ENCODE measurements around the gene ANTKMT. TPM values are rescaled to one million over a fixed set of nuclear protein-coding genes. Genes with fewer than 3 reads are reported as not detected.

Gene ANTKMT
- total RNA-seq, 1 donor from 2014 or later = 35.0 TPM

DNA sequence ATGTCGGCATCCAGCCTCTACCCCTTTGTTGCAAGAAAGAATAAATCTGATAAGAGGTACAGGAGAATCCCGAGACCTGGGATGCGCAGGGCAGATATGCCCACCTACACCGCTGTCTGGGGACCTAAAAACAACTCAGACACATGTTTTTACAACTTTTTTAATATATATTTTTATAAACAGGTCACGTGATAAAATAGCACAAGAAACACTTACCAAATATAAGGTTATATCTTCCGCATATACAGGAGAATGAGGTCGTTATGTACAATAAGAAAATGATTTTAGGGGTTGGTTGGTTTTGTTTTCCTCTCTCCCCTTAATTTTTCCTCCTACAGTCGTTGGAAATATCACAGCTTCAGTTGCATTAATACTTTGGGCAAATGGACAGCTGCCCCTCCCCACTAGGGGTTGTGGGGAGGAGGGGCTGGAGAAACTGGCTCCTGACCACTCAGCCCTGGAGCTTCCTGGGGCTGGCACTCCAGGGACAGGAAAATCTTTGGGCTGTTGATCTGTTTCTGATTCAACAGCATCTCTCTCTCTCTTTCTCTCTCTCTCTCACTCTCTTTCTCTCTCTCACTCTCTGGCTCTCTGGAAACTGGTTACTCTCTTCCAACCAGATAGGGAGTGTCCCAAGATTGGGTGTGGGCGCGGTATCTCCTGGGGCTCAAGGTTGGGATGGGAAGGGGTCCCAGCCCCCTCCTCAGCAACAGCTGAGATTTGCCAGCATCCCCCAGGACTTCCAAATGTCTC is 28.4 kb upstream of the ANTKMT start:
- TF ChIP-seq, protein P1, sequence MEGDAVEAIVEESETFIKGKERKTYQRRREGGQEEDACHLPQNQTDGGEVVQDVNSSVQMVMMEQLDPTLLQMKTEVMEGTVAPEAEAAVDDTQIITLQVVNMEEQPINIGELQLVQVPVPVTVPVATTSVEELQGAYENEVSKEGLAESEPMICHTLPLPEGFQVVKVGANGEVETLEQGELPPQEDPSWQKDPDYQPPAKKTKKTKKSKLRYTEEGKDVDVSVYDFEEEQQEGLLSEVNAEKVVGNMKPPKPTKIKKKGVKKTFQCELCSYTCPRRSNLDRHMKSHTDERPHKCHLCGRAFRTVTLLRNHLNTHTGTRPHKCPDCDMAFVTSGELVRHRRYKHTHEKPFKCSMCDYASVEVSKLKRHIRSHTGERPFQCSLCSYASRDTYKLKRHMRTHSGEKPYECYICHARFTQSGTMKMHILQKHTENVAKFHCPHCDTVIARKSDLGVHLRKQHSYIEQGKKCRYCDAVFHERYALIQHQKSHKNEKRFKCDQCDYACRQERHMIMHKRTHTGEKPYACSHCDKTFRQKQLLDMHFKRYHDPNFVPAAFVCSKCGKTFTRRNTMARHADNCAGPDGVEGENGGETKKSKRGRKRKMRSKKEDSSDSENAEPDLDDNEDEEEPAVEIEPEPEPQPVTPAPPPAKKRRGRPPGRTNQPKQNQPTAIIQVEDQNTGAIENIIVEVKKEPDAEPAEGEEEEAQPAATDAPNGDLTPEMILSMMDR (IDR thresholded peaks at IDR 0.05; ENCODE audit: insufficient read depth, low read length, severe bottlenecking) = no peak
- no peak for FAIRE-seq
- H3K27me3 ChIP-seq (ENCODE audit: control insufficient read depth, insufficient read depth, low read length) = peaks cover 3% of the 10 kb centered on the region
- DNase-seq (ENCODE audit: low read depth) = no peak
- no peak overlapping the region for H3K4me3 ChIP-seq (ENCODE audit: low read depth, low read length)
- H3K36me3 ChIP-seq (ENCODE audit: control insufficient read depth, insufficient read depth, low read length) = peaks cover 2% of the 10 kb centered on the region

DNA sequence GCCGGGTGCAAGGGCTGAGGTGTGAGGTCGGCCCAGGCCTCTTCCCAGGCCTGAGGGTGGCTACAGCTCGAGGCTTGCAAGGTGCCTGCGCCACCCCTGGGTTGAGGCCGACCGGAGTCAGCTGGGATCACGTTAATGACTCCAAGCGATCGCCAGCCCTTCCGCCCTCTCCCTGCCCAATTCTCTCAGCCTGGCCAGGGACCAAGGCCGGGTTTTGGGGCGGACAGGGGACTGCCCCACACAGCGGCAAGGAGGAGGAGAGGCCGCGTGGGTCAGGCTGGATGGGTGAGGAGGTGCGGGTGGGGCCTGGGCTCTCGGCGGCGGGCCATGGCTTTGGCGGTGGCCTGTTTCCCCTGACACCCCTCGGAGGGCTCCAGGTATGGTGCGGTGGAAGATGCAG is 27.6 kb upstream of the ANTKMT start:
- H3K4me3 ChIP-seq (ENCODE audit: low read depth, low read length) = no peak overlapping the region
- FAIRE-seq (no peak), DNase-seq (ENCODE audit: low read depth) (no peak)
- TF ChIP-seq, protein P1 (IDR thresholded peaks at IDR 0.05; ENCODE audit: insufficient read depth, low read length, severe bottlenecking) = no peak
- H3K27me3 ChIP-seq (ENCODE audit: control insufficient read depth, insufficient read depth, low read length) = peaks cover 3% of the 10 kb centered on the region
- no peaks in the 10 kb centered on the region for H3K36me3 ChIP-seq (ENCODE audit: control insufficient read depth, insufficient read depth, low read length)

DNA sequence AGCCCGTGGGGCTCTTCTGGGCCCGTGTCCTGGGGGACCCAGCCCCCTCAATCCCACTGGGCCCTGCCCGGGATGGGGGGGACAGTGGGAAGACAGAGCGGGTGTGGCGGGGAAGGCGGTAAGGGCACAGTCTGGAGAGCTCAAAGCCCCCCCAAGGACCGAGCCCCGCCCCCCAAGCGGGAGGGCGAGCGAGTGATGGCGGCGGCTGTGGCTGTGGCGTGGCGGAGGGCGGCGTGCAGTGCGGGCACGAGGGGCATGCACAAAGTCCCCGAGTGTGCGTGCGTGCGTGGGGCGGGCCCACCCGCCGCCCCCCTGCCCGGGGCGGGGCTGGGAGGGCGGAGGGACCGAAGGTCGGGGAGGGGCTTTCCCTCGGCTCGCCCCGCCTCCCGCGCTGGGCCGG is 27.2 kb upstream of the ANTKMT start:
- DNase-seq (ENCODE audit: low read depth) = no peak
- TF ChIP-seq, protein P1 (IDR thresholded peaks at IDR 0.05; ENCODE audit: insufficient read depth, low read length, severe bottlenecking) = no peak
- Histone ChIP-seq H3K4me3 (ENCODE audit: low read depth, low read length) (no peak overlapping the region), H3K36me3 (ENCODE audit: control insufficient read depth, insufficient read depth, low read length) (no peaks in the 10 kb centered on the region), H3K27me3 (ENCODE audit: control insufficient read depth, insufficient read depth, low read length) (peaks cover 3% of the 10 kb centered on the region)
- FAIRE-seq = no peak

DNA sequence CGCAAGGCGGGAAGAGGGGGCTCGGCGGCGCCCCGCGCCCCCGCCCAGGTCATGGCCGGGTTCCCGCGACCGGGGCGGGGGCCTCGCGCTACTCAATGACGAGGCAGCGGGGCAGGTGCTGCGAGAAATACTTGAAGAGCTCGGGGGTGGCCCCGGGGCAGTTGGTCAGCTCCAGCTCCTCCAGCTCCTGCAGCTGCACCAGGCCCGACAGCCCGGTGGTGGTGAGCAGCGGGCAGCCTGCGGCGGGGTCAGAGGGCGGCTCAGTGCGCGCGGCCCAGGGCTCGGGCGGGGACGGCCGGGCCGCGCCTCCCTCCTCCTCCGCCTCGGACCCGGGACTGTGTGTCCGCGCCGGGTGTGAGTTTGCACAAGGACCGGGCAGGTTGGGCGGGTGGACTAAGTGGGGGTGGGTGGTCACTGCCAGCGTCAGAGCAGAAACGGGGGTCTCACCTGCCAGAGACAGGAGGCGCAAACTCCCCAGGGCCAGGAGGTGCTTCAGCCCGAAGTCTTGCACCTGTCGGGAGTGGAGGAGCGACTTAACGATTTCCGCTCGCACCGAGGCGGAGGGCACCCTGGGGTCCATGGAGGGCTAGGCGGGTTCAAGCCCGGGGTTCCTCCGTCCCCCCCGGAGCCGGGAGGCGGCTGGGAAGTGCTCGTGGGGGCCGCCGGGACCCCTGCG is 26.6 kb upstream of the ANTKMT start:
- FAIRE-seq (no peak), DNase-seq (ENCODE audit: low read depth) (no peak)
- Histone ChIP-seq H3K36me3 (ENCODE audit: control insufficient read depth, insufficient read depth, low read length) (no peaks in the 10 kb centered on the region), H3K27me3 (ENCODE audit: control insufficient read depth, insufficient read depth, low read length) (peaks cover 3% of the 10 kb centered on the region), H3K4me3 (ENCODE audit: low read depth, low read length) (peak overlapping the region; percentile 39)
- TF ChIP-seq, protein P1 (IDR thresholded peaks at IDR 0.05; ENCODE audit: insufficient read depth, low read length, severe bottlenecking) = no peak

- TF ChIP-seq, protein P1 (IDR thresholded peaks at IDR 0.05; ENCODE audit: insufficient read depth, low read length, severe bottlenecking) = no peak
- H3K4me3 ChIP-seq (ENCODE audit: low read depth, low read length) = peak overlapping the region; percentile 39
- H3K36me3 ChIP-seq (ENCODE audit: control insufficient read depth, insufficient read depth, low read length) = no peaks in the 10 kb centered on the region
- DNase-seq (ENCODE audit: low read depth) (no peak), FAIRE-seq (no peak)
- H3K27me3 ChIP-seq (ENCODE audit: control insufficient read depth, insufficient read depth, low read length) = peaks cover 3% of the 10 kb centered on the region
Measured at GRCh38 chr16:694863-695354, 26.0 kb upstream of the ANTKMT start.
